RWPE1 (cell line): ENCODE results near the gene SF1.
"Not testable (repeated sequence)": the region's sequence is repeated elsewhere in the genome, so short reads cannot be mapped to it uniquely, and the experiment has no call there.

Source experiments
- CTCF ChIA-PET: fragments of 350-600 bp; sonication (Branson Sonifier 250); formaldehyde crosslinking; extraction: SDS; loops from one replicate; lab custom pipeline; 2021; lab: Yijun Ruan, JAX
- POLR2A ChIA-PET: fragments of 400-600 bp; formaldehyde crosslinking; extraction: SDS; loops from one replicate; lab custom pipeline; 2020; ENCODE audit warnings: antibody characterized with exemption; ENCODE audit not compliant: low non-redundant PET; lab: Yijun Ruan, JAX
- DNase-seq: peaks from one replicate; pipeline ENCODE4 v3.0.0; 2012; ENCODE audit warnings: low spot score
- H3K27ac ChIP-seq: fragments of 450-650 bp; 2 replicates; pipeline ENCODE4 v1.5.1; 2017
- TF ChIP-seq, protein P1 (sequence below): fragments of 450-650 bp; conservative IDR thresholded peaks from 2 replicates; pipeline ENCODE4 v1.5.1; 2017; ENCODE audit warnings: low read depth, mild to moderate bottlenecking

SF1 gene

DNA sequence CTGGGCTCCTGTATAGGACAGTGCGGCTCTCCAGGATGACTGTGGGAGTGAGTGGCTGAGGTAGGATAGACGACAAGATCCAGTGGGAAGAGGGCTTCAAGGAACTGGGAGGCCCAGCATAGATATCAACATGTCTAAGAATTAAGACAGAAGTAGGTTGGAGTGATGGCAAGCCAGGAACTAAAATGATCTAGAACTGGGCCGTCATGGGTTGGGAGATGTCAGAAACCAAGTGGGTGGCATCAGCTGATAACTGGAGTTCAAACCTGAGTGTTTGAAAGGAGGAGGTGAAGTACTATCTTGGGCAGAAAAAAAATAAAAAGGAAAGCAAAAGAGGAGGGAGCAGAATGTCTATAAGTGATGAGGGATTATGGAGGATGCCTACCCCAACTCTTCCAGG, 39.1 kb upstream of the SF1 start:
- CTCF ChIA-PET, result no interaction called here
- POLR2A ChIA-PET, result no interaction called here
- TF ChIP-seq, protein P1, sequence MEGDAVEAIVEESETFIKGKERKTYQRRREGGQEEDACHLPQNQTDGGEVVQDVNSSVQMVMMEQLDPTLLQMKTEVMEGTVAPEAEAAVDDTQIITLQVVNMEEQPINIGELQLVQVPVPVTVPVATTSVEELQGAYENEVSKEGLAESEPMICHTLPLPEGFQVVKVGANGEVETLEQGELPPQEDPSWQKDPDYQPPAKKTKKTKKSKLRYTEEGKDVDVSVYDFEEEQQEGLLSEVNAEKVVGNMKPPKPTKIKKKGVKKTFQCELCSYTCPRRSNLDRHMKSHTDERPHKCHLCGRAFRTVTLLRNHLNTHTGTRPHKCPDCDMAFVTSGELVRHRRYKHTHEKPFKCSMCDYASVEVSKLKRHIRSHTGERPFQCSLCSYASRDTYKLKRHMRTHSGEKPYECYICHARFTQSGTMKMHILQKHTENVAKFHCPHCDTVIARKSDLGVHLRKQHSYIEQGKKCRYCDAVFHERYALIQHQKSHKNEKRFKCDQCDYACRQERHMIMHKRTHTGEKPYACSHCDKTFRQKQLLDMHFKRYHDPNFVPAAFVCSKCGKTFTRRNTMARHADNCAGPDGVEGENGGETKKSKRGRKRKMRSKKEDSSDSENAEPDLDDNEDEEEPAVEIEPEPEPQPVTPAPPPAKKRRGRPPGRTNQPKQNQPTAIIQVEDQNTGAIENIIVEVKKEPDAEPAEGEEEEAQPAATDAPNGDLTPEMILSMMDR, result no peak
- no peak for DNase-seq
- no peak overlapping the region for H3K27ac ChIP-seq

DNA sequence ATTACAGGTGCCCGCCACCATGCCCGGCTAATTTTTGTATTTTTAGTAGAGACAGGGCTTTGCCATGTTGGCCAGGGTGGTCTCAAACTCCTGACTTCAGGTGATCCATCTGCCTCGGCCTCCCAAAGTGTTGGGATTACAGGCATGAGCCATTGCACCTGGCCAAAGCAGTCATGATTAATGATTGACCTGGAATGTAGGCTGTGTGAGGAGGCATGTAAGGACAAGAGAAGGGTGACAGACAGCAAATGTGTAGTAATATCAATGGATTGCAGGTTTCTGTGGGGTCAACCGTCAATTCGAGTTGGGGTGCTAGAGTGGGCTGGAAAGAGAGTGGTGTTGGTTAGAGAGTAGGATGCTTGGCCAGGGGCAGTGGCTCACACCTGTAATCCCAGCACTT, 37.1 kb upstream of the SF1 start:
- CTCF ChIA-PET, result interaction anchor here (0.6 kb wide), 1 partner anchor 343 kb away, joined by 3 read pairs; no protein-coding TSS in a partner anchor
- POLR2A ChIA-PET, result not testable (repeated sequence)
- DNase-seq, result peak; percentile 49
- 0 out of 2 replicates have a peak overlapping the region, but pooled peaks have one; percentile 4 for H3K27ac ChIP-seq

DNA sequence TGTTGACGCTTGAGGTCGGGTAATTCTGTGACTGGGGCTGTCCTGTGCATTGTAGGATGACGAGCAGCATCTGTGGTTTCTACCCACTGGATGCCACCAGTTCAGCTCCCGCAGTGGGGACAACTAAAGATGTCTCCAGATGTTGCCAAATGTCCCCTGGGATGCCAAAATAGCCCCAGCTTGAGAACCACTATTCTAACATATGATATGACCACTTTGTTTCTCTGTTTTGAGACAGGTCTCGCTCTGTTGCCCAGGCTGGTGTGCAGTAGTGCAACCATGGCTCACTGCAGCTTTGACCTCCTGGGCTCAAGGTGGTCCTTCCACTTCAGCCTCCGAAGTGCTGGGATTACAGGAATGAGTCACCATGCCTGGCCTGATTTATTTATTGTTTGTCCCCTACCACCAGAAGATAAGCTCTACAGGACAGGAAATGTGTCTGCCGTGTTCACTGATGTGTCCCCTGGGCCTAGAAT, 36.4 kb upstream of the SF1 start:
- TF ChIP-seq, protein P1, result no peak
- CTCF ChIA-PET, result no interaction called here
- POLR2A ChIA-PET, result no interaction called here
- no peak for DNase-seq
- H3K27ac ChIP-seq, result no peak overlapping the region

DNA sequence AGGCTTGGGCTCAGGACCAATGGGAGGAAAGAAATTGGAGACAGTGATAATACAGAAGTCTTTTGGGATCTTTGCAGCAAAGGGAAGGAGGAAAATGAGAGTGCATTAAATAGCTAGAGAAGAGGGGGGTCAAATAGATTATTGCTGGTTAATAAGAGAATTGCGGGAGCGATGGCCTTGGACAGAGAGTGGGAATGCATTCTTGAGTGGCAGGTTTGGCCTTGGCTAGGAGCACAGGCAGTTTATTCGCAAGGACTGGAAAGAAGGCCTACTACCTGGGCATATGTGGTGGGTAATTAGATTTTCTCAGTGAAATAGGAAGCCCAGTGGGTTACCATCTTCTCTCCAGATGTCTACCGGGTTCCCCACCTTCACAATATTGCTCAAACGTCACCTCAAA, 35.5 kb upstream of the SF1 start:
- CTCF ChIA-PET, result no interaction called here

DNA sequence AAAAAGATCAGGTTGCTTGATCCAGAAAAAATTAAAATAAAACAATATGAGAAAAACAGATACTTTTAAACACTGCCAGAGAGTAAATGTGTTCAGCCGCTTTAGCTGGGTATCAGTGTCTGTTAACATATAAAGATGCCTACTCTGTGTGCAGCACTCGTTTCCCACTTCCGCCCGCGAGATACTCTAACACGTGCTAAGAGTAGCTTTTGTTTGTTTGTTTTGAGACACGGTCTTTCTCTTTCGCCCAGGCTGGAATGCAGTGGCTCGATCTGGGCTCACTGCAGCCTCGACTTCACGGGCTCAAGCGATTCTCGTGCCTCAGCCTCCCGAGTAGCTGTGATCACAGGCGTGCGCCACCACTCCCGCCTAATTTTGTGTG, 32.5 kb upstream of the SF1 start:
- peak overlapping the region; percentile 80 for H3K27ac ChIP-seq
- ChIA-PET POLR2A (no interaction called here), CTCF (interaction anchor here (0.7 kb wide), 2 partner anchors 29 to 70 kb away, joined by 3 to 6 read pairs; no protein-coding TSS in a partner anchor)
- no peak for DNase-seq
- TF ChIP-seq, protein P1, result no peak

More for the DNA sequence above, 35.5 kb upstream of the SF1 start:
- no peak for DNase-seq
- H3K27ac ChIP-seq, result no peak overlapping the region
- POLR2A ChIA-PET, result no interaction called here
- TF ChIP-seq, protein P1, result no peak

DNA sequence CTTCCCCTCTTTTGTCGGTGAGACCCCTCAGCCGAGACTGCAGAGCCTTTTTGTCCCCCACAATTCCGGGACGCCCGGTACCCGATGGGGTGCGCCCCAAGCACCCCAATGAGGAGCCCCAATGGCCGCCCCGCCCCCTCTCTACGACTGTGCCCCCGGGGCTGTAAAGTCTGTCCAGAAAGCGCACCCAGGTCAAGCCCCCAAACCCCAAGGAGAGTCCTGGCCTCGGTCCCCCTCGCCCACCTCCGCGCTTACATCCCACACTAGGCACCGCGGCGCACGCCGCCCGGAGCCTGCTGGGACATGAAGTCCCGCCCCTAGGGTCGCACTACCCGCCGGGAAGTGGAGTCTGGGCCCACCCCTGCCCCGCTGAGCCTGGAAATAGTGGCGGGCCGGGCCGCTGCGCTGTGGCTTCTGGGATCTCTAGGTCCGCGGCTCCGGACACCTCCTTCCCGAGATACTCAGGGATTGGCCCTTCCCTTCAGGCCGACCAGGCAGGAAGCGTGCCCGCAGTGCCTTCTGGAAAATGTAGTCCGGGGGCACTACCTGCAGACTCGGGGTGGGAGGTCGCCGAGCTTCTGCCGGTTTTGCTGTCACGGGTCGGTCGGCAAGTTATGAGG, 32.0 kb upstream of the SF1 start, which contains the start of gene MEN1:
Gene MEN1 (minus strand): TSS at position 281 of the 620 bp plus-strand sequence. CDS start 442 bp downstream, outside the sequence.
- CTCF ChIA-PET, result interaction anchor here (0.7 to 0.8 kb wide), 3 partner anchors 28 to 71 kb away, joined by 3 to 6 read pairs (median 3); no protein-coding TSS in a partner anchor
- POLR2A ChIA-PET, result no interaction called here
- TF ChIP-seq, protein P1, result no peak
- DNase-seq, result peak; percentile 94
- H3K27ac ChIP-seq, result peak within 1 kb of the TSS; percentile 80

DNA sequence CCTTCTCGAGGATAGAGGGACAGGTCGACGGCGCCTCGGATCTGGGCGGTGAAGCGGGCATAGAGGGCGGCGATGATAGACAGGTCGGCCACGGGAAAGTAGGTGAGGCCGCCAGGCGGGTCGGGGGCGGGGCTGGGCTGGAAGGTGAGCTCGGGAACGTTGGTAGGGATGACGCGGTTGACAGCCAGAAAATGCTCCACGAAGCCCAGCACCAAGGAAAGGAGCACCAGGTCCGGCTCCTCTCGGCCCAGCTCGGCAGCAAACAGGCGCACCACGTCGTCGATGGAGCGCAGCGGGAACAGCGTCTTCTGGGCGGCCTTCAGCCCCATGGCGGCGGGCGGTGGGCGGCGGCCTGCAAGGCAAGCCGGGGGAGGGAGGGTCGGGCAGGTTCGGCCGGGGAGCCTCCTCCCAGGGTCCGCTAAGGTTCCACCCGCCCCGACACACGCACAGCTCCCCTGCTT, 31.5 kb upstream of the SF1 start:
- CTCF ChIA-PET, result interaction anchor here (0.6 to 0.8 kb wide), 2 partner anchors 10 to 34 kb away, joined by 3 read pairs; no protein-coding TSS in a partner anchor
- peak; percentile 69 for DNase-seq
- TF ChIP-seq, protein P1, result no peak
- POLR2A ChIA-PET, result no interaction called here
- H3K27ac ChIP-seq, result peak overlapping the region; percentile 80
